ENCODE measurements around the gene F12.

F12 gene

GRCh38 chr5:177358370-177358819, 51.0 kb downstream of the F12 start:
- TF ChIP-seq CTCF (IDR thresholded peaks at IDR 0.05): no peak
- no peak for DNase-seq (ENCODE audit: low spot score)
- H3K27ac ChIP-seq: peak overlapping the region in 1 of 2 donors; percentile 64
- peak overlapping the region; percentile 65 for H3K4me3 ChIP-seq

GRCh38 chr5:177357459-177358351, 51.7 kb downstream of the F12 start, which contains the start of gene RGS14:
RGS14 (plus strand) TSS chr5:177357924; CDS start chr5:177358025, 101 bp downstream.
- DNase-seq (ENCODE audit: low spot score): no peak
- Histone ChIP-seq H3K27ac (peak within 1 kb of the TSS in 1 of 2 donors; percentile 64), H3K4me3 (peak within 1 kb of the TSS; percentile 65)
- no peak for TF ChIP-seq CTCF (IDR thresholded peaks at IDR 0.05)

- Histone ChIP-seq H3K27ac (no peak overlapping the region), H3K4me3 (peak overlapping the region; percentile 65)
- TF ChIP-seq CTCF (IDR thresholded peaks at IDR 0.05): no peak
- DNase-seq (ENCODE audit: low spot score): no peak
These were observed 52.3 kb downstream of the F12 start for GRCh38 chr5:177357146-177357458.

- Histone ChIP-seq H3K4me3 (no peak overlapping the region), H3K27ac (no peak overlapping the region)
- no peak for DNase-seq (ENCODE audit: low spot score)
- TF ChIP-seq CTCF (IDR thresholded peaks at IDR 0.05): no peak
These were observed 52.6 kb downstream of the F12 start for GRCh38 chr5:177356746-177357145.

GRCh38 chr5:177355868-177356168, 53.5 kb downstream of the F12 start:
- no peak for TF ChIP-seq CTCF (IDR thresholded peaks at IDR 0.05)
- no peak for DNase-seq (ENCODE audit: low spot score)
- H3K27ac ChIP-seq: no peak overlapping the region
- no peak overlapping the region for H3K4me3 ChIP-seq

GRCh38 chr5:177355162-177355867, 54.0 kb downstream of the F12 start:
- no peak overlapping the region for H3K27ac ChIP-seq
- no peak for TF ChIP-seq CTCF (IDR thresholded peaks at IDR 0.05)
- H3K4me3 ChIP-seq: no peak overlapping the region
- DNase-seq (ENCODE audit: low spot score): no peak

All from coronary artery (tissue), 2 donors.